PC-3 (cell line): ENCODE measurements around the gene SEC23A.
"Not testable (repeated sequence)": the region's sequence is repeated elsewhere in the genome, so short reads cannot be mapped to it uniquely, and the experiment has no call there.

Source experiments
- EZH2phosphoT487 ChIP-seq: fragments of 300-600 bp; sonication (generic); IDR thresholded peaks from 2 replicates; pipeline ENCODE4 v1.6.1; 2018; ENCODE audit warnings: mild to moderate bottlenecking, antibody characterized with exemption, low read length, borderline replicate concordance
- TF ChIP-seq, protein P1 (sequence below): fragments of 300-600 bp; sonication (generic); conservative IDR thresholded peaks from 2 replicates; pipeline ENCODE4 v1.5.1; 2017; ENCODE audit warnings: antibody characterized with exemption, low read depth, mild to moderate bottlenecking, low read length

DNA sequence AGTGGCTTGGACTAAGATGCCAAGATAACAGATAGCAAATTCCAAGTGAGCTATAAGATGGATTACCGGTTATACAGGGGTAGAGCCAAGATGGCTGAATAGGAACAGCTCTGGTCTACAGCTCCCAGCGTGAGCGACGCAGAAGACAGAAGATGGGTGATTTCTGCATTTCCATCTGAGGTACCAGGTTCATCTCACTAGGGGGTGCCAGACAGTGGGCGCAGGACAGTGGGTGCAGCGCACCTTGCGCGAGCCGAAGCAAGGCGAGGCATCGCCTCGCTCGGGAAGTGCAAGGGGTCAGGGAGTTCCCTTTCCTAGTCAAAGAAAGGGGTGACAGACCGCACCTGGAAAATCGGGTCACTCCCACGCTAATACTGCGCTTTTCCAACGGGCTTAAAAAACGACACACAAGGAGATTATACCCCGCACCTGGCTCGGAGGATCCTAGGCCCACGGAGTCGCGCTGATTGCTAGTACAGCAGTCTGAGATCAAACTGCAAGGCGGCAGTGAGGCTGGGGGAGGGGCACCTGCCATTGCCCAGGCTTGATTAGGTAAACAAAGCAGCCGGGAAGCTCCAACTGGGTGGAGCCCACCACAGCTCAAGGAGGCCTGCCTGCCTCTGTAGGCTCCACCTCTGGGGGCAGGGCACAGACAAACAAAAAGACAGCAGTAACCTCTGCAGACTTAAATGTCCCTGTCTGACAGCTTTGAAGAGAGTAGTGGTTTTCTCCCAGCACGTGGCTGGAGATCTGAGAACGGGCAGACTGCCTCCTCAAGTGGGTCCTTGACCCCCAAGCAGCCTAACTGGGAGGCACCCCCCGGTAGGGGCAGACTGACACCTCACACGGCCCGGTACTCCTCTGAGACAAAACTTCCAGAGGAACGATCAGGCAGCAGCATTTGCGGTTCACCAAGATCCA lies 85.7 kb downstream of the SEC23A start:
- TF ChIP-seq, protein P1, sequence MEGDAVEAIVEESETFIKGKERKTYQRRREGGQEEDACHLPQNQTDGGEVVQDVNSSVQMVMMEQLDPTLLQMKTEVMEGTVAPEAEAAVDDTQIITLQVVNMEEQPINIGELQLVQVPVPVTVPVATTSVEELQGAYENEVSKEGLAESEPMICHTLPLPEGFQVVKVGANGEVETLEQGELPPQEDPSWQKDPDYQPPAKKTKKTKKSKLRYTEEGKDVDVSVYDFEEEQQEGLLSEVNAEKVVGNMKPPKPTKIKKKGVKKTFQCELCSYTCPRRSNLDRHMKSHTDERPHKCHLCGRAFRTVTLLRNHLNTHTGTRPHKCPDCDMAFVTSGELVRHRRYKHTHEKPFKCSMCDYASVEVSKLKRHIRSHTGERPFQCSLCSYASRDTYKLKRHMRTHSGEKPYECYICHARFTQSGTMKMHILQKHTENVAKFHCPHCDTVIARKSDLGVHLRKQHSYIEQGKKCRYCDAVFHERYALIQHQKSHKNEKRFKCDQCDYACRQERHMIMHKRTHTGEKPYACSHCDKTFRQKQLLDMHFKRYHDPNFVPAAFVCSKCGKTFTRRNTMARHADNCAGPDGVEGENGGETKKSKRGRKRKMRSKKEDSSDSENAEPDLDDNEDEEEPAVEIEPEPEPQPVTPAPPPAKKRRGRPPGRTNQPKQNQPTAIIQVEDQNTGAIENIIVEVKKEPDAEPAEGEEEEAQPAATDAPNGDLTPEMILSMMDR = not testable (repeated sequence)
- not testable (repeated sequence) for TF ChIP-seq EZH2phosphoT487
